ENCODE measurements around the gene LRRC8C.

LRRC8C gene

DNA sequence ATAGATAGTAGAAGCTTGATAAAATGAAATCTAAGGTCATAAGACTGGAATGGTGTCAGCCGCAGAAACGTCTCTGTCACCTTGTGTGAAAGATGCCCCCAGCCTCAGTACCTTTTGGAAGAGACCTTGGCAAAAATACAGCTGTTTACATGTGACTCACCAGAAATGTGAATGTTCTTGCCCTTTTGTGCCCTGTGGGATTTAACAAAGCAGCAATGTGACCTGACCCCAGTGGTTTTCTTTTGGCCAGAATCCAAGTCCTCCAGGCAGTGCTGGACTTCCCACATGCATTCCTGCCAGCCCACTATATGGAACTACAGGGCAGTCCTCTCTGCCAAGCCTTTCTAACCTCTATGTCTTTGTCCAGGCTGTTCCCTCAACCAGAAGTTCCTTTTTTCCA is 27.2 kb upstream of the LRRC8C start:
- H2AFZ ChIP-seq (ENCODE audit: insufficient read depth, low read length, poor library complexity) = no peak overlapping the region
- H3K79me2 ChIP-seq (ENCODE audit: control insufficient read depth, insufficient read depth, low read length, poor library complexity) = no peaks in the 10 kb centered on the region
- no CpG with 5 or more reads among the region's 2 CpGs for WGBS (ENCODE audit: extremely low coverage, insufficient coverage, insufficient read length)
- no peak overlapping the region for H4K12ac ChIP-seq (ENCODE audit: low read depth, low read length)
- no peak overlapping the region for H2BK5ac ChIP-seq (ENCODE audit: low read depth, low read length, poor library complexity)
- H4K91ac ChIP-seq (ENCODE audit: low read depth, low read length) = no peak overlapping the region
- no peak overlapping the region for H3K14ac ChIP-seq (ENCODE audit: low read length)
- no peak overlapping the region for H3K4me3 ChIP-seq (ENCODE audit: low read depth, low read length)
- no peaks in the 10 kb centered on the region for H3K4me1 ChIP-seq (ENCODE audit: control insufficient read depth in 1 of 2, insufficient read depth in 2 of 2, low read length in 2 of 2)
- no peak overlapping the region for H3K4me2 ChIP-seq (ENCODE audit: low read length)
- H3K23ac ChIP-seq (ENCODE audit: low read length) = no peak overlapping the region
- H3K4ac ChIP-seq (ENCODE audit: low read depth, low read length) = no peak overlapping the region
- no peaks in the 10 kb centered on the region for H3K36me3 ChIP-seq (ENCODE audit: control insufficient read depth in 1 of 2, insufficient read depth in 2 of 2, low read length in 2 of 2)
- no peaks in the 10 kb centered on the region for H3K27me3 ChIP-seq (ENCODE audit: insufficient read depth, low read length)
- H2AK5ac ChIP-seq (ENCODE audit: low read length) = no peak overlapping the region
- H3K9me3 ChIP-seq (ENCODE audit: insufficient read depth, low read depth, low read length) = peaks cover 4% of the 10 kb centered on the region
- no peak overlapping the region for H3K9ac ChIP-seq (ENCODE audit: low read length)
- peak in 1 of 2 donors; percentile 26 for DNase-seq
- H2BK120ac ChIP-seq (ENCODE audit: insufficient read depth, low read length, poor library complexity) = no peak overlapping the region
- no peak overlapping the region for H3K18ac ChIP-seq (ENCODE audit: low read length)
- no peak overlapping the region for H3K27ac ChIP-seq (ENCODE audit: low read depth, low read length)
- H4K8ac ChIP-seq (ENCODE audit: low read depth, low read length) = no peak overlapping the region
- H3K79me1 ChIP-seq (ENCODE audit: low read length) = no peaks in the 10 kb centered on the region
- H2BK12ac ChIP-seq (ENCODE audit: low read length) = no peak overlapping the region

GRCh38 chr1:89606227-89606980 is 26.5 kb upstream of the LRRC8C start:
- H2BK5ac ChIP-seq (ENCODE audit: low read depth, low read length, poor library complexity) = no peak overlapping the region
- no peak overlapping the region for H2AFZ ChIP-seq (ENCODE audit: insufficient read depth, low read length, poor library complexity)
- H3K79me2 ChIP-seq (ENCODE audit: control insufficient read depth, insufficient read depth, low read length, poor library complexity) = no peaks in the 10 kb centered on the region
- H3K18ac ChIP-seq (ENCODE audit: low read length) = no peak overlapping the region
- no peak overlapping the region for H3K14ac ChIP-seq (ENCODE audit: low read length)
- WGBS (ENCODE audit: extremely low coverage, insufficient coverage, insufficient read length) = no CpG with 5 or more reads among the region's 3 CpGs
- no peaks in the 10 kb centered on the region for H3K36me3 ChIP-seq (ENCODE audit: control insufficient read depth in 1 of 2, insufficient read depth in 2 of 2, low read length in 2 of 2)
- H3K27ac ChIP-seq (ENCODE audit: low read depth, low read length) = no peak overlapping the region
- no peak overlapping the region for H3K4me2 ChIP-seq (ENCODE audit: low read length)
- no peaks in the 10 kb centered on the region for H3K27me3 ChIP-seq (ENCODE audit: insufficient read depth, low read length)
- no peak overlapping the region for H3K9ac ChIP-seq (ENCODE audit: low read length)
- H3K4me1 ChIP-seq (ENCODE audit: control insufficient read depth in 1 of 2, insufficient read depth in 2 of 2, low read length in 2 of 2) = no peaks in the 10 kb centered on the region
- no peaks in the 10 kb centered on the region for H3K79me1 ChIP-seq (ENCODE audit: low read length)
- H2AK5ac ChIP-seq (ENCODE audit: low read length) = no peak overlapping the region
- DNase-seq = no peak
- H4K8ac ChIP-seq (ENCODE audit: low read depth, low read length) = no peak overlapping the region
- no peak overlapping the region for H3K23ac ChIP-seq (ENCODE audit: low read length)
- no peak overlapping the region for H3K4ac ChIP-seq (ENCODE audit: low read depth, low read length)
- peaks cover 4% of the 10 kb centered on the region for H3K9me3 ChIP-seq (ENCODE audit: insufficient read depth, low read depth, low read length)
- no peak overlapping the region for H2BK120ac ChIP-seq (ENCODE audit: insufficient read depth, low read length, poor library complexity)
- H3K4me3 ChIP-seq (ENCODE audit: low read depth, low read length) = no peak overlapping the region
- H4K91ac ChIP-seq (ENCODE audit: low read depth, low read length) = no peak overlapping the region
- no peak overlapping the region for H4K12ac ChIP-seq (ENCODE audit: low read depth, low read length)
- no peak overlapping the region for H2BK12ac ChIP-seq (ENCODE audit: low read length)

DNA sequence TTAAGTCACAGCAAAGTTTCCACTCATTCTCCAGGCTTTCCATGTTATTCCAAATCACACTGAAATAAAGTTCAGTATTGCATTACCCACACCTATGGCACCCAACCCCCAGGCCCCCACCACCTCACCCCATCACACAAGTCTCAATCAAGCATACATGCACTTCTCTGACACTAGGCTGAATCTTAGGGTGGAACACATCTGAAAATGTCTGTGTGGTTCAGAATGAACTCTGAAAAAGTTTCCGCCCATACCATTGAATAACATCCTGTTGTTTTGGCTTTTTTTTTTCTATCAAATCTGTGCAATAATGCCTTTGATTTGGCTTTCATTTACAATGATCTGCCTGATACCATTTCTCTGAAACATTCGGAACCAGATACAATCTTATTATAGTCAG is 25.8 kb upstream of the LRRC8C start:
- no peaks in the 10 kb centered on the region for H3K36me3 ChIP-seq (ENCODE audit: control insufficient read depth in 1 of 2, insufficient read depth in 2 of 2, low read length in 2 of 2)
- no peak overlapping the region for H2AFZ ChIP-seq (ENCODE audit: insufficient read depth, low read length, poor library complexity)
- H3K27ac ChIP-seq (ENCODE audit: low read depth, low read length) = no peak overlapping the region
- no peak overlapping the region for H3K4me3 ChIP-seq (ENCODE audit: low read depth, low read length)
- H4K8ac ChIP-seq (ENCODE audit: low read depth, low read length) = no peak overlapping the region
- H3K79me2 ChIP-seq (ENCODE audit: control insufficient read depth, insufficient read depth, low read length, poor library complexity) = no peaks in the 10 kb centered on the region
- H3K9me3 ChIP-seq (ENCODE audit: insufficient read depth, low read depth, low read length) = peaks cover 4% of the 10 kb centered on the region
- no peak overlapping the region for H2AK5ac ChIP-seq (ENCODE audit: low read length)
- H3K9ac ChIP-seq (ENCODE audit: low read length) = no peak overlapping the region
- H3K79me1 ChIP-seq (ENCODE audit: low read length) = no peaks in the 10 kb centered on the region
- H3K14ac ChIP-seq (ENCODE audit: low read length) = no peak overlapping the region
- H2BK12ac ChIP-seq (ENCODE audit: low read length) = no peak overlapping the region
- H2BK5ac ChIP-seq (ENCODE audit: low read depth, low read length, poor library complexity) = no peak overlapping the region
- no CpG with 5 or more reads among the region's 2 CpGs for WGBS (ENCODE audit: extremely low coverage, insufficient coverage, insufficient read length)
- no peak for DNase-seq
- H3K4ac ChIP-seq (ENCODE audit: low read depth, low read length) = no peak overlapping the region
- no peak overlapping the region for H4K12ac ChIP-seq (ENCODE audit: low read depth, low read length)
- H3K18ac ChIP-seq (ENCODE audit: low read length) = no peak overlapping the region
- no peak overlapping the region for H3K4me2 ChIP-seq (ENCODE audit: low read length)
- no peak overlapping the region for H3K23ac ChIP-seq (ENCODE audit: low read length)
- H2BK120ac ChIP-seq (ENCODE audit: insufficient read depth, low read length, poor library complexity) = no peak overlapping the region
- no peaks in the 10 kb centered on the region for H3K27me3 ChIP-seq (ENCODE audit: insufficient read depth, low read length)
- no peak overlapping the region for H4K91ac ChIP-seq (ENCODE audit: low read depth, low read length)
- no peaks in the 10 kb centered on the region for H3K4me1 ChIP-seq (ENCODE audit: control insufficient read depth in 1 of 2, insufficient read depth in 2 of 2, low read length in 2 of 2)

GRCh38 chr1:89607586-89608318 is 25.2 kb upstream of the LRRC8C start:
- no peak overlapping the region for H3K23ac ChIP-seq (ENCODE audit: low read length)
- H4K8ac ChIP-seq (ENCODE audit: low read depth, low read length) = no peak overlapping the region
- H2BK120ac ChIP-seq (ENCODE audit: insufficient read depth, low read length, poor library complexity) = no peak overlapping the region
- WGBS (ENCODE audit: extremely low coverage, insufficient coverage, insufficient read length) = no CpG with 5 or more reads among the region's 5 CpGs
- H2BK5ac ChIP-seq (ENCODE audit: low read depth, low read length, poor library complexity) = no peak overlapping the region
- no peak overlapping the region for H3K4me2 ChIP-seq (ENCODE audit: low read length)
- H3K18ac ChIP-seq (ENCODE audit: low read length) = no peak overlapping the region
- H4K12ac ChIP-seq (ENCODE audit: low read depth, low read length) = no peak overlapping the region
- no peaks in the 10 kb centered on the region for H3K36me3 ChIP-seq (ENCODE audit: control insufficient read depth in 1 of 2, insufficient read depth in 2 of 2, low read length in 2 of 2)
- no peaks in the 10 kb centered on the region for H3K79me1 ChIP-seq (ENCODE audit: low read length)
- no peak overlapping the region for H4K91ac ChIP-seq (ENCODE audit: low read depth, low read length)
- no peak overlapping the region for H3K4ac ChIP-seq (ENCODE audit: low read depth, low read length)
- no peak overlapping the region for H2AK5ac ChIP-seq (ENCODE audit: low read length)
- H3K4me3 ChIP-seq (ENCODE audit: low read depth, low read length) = no peak overlapping the region
- H2BK12ac ChIP-seq (ENCODE audit: low read length) = no peak overlapping the region
- peaks cover 4% of the 10 kb centered on the region for H3K9me3 ChIP-seq (ENCODE audit: insufficient read depth, low read depth, low read length)
- no peaks in the 10 kb centered on the region for H3K79me2 ChIP-seq (ENCODE audit: control insufficient read depth, insufficient read depth, low read length, poor library complexity)
- no peak overlapping the region for H2AFZ ChIP-seq (ENCODE audit: insufficient read depth, low read length, poor library complexity)
- H3K27me3 ChIP-seq (ENCODE audit: insufficient read depth, low read length) = no peaks in the 10 kb centered on the region
- no peak overlapping the region for H3K9ac ChIP-seq (ENCODE audit: low read length)
- no peak overlapping the region for H3K27ac ChIP-seq (ENCODE audit: low read depth, low read length)
- no peaks in the 10 kb centered on the region for H3K4me1 ChIP-seq (ENCODE audit: control insufficient read depth in 1 of 2, insufficient read depth in 2 of 2, low read length in 2 of 2)
- no peak overlapping the region for H3K14ac ChIP-seq (ENCODE audit: low read length)
- no peak for DNase-seq
